HG03558 (cell line): ENCODE measurements around the gene TRMU.

Experiments
- ATAC-seq: cut with Tn5 transposase; IDR thresholded peaks from one replicate; pipeline ENCODE4 v1.9.1; 2021; ENCODE audit warnings: moderate number of reproducible peaks; ENCODE audit not compliant: unreplicated experiment; ENCODE audit errors: extremely low read depth

Gene TRMU

GRCh38 chr22:46331496-46331895 is 4.0 kb upstream of the TRMU start:
- ATAC-seq = no peak

GRCh38 chr22:46336119-46337078 is 885 bp downstream of the TRMU start:
- no peak for ATAC-seq

GRCh38 chr22:46337870-46338269 is 2.4 kb downstream of the TRMU start:
- no peak for ATAC-seq

GRCh38 chr22:46338636-46339035 is 3.1 kb downstream of the TRMU start:
- no peak for ATAC-seq

GRCh38 chr22:46339956-46340355 is 4.4 kb downstream of the TRMU start:
- ATAC-seq = no peak

- no peak for ATAC-seq
These were observed 5.2 kb downstream of the TRMU start for GRCh38 chr22:46340676-46341075.

- ATAC-seq = no peak
These were observed 11.3 kb downstream of the TRMU start for GRCh38 chr22:46346680-46347405.

- no peak for ATAC-seq
These were observed 12.1 kb downstream of the TRMU start for GRCh38 chr22:46347646-46348045.

GRCh38 chr22:46348099-46348695 is 12.7 kb downstream of the TRMU start:
- no peak for ATAC-seq

GRCh38 chr22:46349238-46349637 is 13.7 kb downstream of the TRMU start:
- ATAC-seq = no peak

GRCh38 chr22:46349681-46350080 is 14.2 kb downstream of the TRMU start:
- ATAC-seq = no peak

- ATAC-seq = no peak
These were observed 14.6 kb downstream of the TRMU start for GRCh38 chr22:46350121-46350520.

GRCh38 chr22:46350646-46351045 is 15.1 kb downstream of the TRMU start:
- no peak for ATAC-seq

GRCh38 chr22:46351131-46351735 is 15.7 kb downstream of the TRMU start:
- no peak for ATAC-seq

- ATAC-seq = no peak
These were observed 16.3 kb downstream of the TRMU start for GRCh38 chr22:46351767-46352166.

- ATAC-seq = no peak
These were observed 16.8 kb downstream of the TRMU start for GRCh38 chr22:46352276-46352675.

GRCh38 chr22:46352691-46353386 is 17.3 kb downstream of the TRMU start:
- ATAC-seq = no peak

GRCh38 chr22:46353483-46354105 is 18.1 kb downstream of the TRMU start:
- no peak for ATAC-seq

GRCh38 chr22:46354176-46354992 is 18.9 kb downstream of the TRMU start:
- no peak for ATAC-seq
